ENCODE measurements around the gene PPP2R3A.
"Not testable (repeated sequence)": the region's sequence is repeated elsewhere in the genome, so short reads cannot be mapped to it uniquely, and the experiment has no call there.

PPP2R3A gene

DNA sequence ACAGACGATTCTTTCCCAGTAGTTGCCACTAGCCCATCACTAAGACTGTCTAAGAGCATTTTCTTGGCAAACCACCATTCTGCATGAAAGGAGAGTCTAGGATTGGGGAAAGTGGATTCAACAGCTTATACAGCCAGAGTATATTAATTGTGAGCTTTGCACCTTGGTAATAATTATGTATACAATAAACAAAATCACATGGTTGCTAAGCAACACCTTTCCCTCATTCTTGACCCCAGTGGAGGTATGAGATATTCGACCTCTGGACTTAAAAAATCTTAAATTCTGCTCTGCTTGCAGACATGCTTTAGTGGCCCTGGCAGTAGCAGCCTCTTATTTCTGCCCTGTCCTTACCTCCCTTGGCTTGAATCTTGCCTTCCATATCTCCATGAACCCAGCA lies 73.1 kb downstream of the PPP2R3A start:
- DNase-seq: no peak

DNA sequence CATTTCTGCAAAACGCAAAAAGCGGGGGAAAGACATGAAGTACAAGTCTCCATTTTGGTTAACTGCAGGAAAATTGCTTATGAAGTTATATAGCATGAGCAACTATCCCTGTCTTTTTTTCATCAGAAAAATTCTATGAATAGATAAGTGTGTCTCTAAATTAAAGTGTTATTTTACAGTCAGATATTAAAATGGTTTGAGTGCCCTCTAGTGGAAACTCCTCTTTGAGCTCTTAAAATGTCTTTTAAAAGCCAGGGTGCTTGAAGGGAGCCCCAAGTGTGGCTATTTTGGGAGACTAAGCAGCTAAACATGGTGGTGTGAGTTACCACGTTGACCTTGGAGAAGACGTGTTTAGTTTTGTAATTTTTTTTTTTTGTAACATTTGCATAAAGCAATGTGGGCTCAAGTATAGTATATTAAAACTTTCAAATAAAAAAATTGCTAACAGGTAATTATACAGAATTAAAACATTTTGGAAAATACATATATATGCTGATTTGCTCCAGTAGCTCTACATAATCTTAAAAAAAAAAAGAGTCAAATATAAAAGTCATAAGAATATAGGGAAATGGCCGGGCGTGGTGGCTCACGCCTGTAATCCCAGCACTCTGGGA lies 77.2 kb downstream of the PPP2R3A start:
- peak; percentile 45 for DNase-seq

- DNase-seq: no peak
Observed at GRCh38 chr3:136044980-136045745, 79.6 kb downstream of the PPP2R3A start.

GRCh38 chr3:136048068-136048467 lies 82.5 kb downstream of the PPP2R3A start:
- DNase-seq: no peak

- DNase-seq: no peak
Observed at GRCh38 chr3:136050250-136050649, 84.7 kb downstream of the PPP2R3A start.

DNA sequence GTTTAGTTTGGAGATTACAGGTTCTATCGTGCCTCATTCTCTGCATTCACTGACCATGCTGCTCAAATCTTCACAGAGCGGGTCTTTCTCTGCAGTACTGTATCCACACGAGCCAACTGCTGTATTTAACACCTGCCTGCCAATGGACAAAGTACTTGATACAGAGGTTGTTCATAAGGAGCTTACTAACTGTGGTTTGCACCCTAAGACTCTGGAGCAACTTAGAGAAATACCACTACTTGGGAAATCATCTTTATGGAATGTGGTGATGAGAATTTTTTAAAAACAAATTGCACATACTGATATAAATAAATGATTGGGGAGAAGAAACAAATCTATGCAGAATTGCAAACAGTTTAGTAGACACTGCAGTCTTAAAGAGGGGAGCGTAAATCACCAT lies 90.0 kb downstream of the PPP2R3A start:
- DNase-seq: no peak

- no peak for DNase-seq
Observed at GRCh38 chr3:136067211-136067610, 101.7 kb downstream of the PPP2R3A start.

GRCh38 chr3:136068708-136069107 lies 103.2 kb downstream of the PPP2R3A start:
- DNase-seq: no peak

- DNase-seq: no peak
Observed at GRCh38 chr3:136069933-136070332, 104.4 kb downstream of the PPP2R3A start.

- no peak for DNase-seq
Observed at GRCh38 chr3:136070334-136070733, 104.8 kb downstream of the PPP2R3A start.

DNA sequence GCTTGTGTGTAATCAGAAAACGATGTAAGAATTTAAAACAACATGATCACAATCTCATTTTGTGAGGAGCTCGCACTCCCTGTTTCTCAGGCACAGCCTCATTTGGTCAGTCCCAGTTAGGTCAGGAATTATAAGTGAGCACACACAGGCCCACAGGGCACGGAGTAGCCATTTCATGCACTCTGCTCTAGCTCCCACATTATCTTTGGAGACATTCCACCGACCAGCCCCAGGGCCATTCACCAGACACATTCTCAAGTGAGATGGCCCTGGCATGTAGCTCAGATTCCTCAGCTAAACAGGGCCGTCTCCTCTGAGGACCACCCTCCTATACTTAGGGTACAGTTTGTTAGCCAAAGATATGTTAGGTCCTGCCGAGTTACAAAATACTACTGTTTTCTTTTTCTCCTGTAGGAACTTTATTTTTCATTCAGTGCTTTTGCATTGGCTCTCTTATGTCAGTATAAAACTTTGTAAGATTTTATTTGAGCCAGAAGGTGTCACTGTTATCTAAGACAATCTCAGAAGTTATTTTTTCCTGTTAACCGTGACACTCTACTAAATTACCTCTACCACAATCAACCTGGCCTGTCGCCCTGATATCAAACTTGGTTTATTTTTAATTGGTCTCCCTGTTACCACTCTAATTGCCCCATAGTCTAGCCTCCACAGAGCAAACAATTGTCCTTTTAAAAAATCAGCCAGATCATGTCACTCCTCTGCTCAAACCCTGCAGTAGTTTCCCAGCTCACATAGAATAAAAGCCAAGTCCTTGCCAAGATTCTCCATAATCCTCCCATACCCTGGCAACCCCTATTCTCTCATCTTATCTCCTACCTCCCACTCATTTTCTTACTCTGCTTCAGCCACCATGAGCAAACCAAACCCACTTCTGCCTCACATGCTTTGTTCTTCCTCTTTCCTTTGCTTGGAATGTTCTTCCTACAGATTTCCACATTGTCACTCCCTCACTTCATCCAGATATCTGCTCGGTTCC lies 105.7 kb downstream of the PPP2R3A start:
- DNase-seq: no peak

- no peak for DNase-seq
Observed at GRCh38 chr3:136074546-136075170, 109.1 kb downstream of the PPP2R3A start.

- DNase-seq: peak; percentile 68
Observed at GRCh38 chr3:136075218-136075808, 109.8 kb downstream of the PPP2R3A start.

- no peak for DNase-seq
Observed at GRCh38 chr3:136075811-136076210, 110.3 kb downstream of the PPP2R3A start.

- peak; percentile 35 for DNase-seq
Observed at GRCh38 chr3:136078421-136079364, 113.2 kb downstream of the PPP2R3A start.

DNA sequence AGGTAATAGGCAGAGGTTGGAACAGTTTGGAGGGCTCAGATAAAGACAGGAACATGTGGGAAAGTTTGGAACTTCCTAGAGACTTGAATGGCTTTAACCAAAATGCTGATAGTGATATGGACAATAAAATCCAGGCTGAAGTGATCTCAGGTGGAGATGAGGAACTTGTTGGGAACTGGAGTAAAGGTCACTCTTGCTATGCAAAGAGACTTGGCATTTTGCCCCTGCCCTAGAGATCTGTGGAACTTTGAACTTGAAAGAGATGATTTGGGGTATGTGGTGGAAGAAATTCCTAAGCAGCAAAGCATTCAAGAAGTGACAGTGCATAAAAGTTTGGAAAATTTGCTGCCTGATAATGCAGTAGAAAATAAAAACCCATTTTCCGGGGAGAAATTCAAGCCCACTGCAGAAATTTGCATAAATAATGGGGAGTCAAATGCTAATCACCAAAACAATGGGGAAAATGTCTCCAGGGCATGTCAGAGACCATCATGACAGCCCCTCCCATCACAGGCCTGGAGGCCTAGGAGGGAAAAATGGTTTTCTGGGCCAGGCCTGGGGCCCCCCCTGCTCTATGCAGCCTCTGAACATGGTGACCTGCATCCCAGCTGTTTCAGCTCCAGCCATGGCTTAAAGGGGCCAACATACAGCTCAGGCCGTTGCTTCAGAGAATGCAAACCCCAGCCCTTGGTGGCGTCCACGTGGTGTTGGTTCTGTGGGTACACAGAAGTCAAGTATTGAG lies 118.3 kb downstream of the PPP2R3A start:
- not testable (repeated sequence) for DNase-seq

DNA sequence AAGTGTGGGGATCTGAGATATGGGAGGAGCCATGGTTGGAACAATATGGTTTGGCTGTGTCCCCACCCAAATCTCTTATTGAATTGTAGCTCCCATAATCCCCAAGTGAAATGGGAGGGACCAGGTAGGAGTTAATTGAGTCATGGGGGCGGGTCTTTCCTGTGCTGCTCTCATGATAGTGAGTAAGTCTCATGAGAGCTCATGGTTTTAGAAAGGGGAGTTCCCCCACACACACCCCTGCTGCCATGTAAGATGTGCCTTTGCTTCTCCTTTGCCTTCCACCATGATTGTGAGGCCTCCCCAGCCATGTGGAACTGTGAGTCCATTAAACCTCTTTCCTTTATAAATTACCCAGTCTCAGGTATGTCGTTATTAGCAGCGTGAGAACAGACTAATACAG lies 119.5 kb downstream of the PPP2R3A start:
- DNase-seq: not testable (repeated sequence)

DNA sequence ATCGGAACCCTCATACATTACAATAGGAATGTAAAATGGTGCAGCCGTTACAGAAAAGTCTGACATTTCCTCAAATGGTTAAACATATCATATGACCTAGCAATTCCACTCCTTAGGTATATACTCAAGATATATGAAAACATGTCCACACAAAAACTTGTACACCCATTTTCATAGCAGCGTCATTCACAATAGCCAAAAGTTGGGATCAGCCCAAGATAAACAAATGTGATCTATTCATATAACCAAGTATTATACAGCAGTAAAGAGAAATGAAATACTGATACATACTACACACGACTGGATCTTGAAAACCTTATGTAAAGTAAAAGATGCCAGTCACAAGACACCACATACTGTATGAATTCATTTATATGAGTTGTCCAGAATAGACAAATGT lies 128.2 kb downstream of the PPP2R3A start:
- DNase-seq: no peak

- DNase-seq: no peak
Observed at GRCh38 chr3:136105044-136105443, 139.5 kb downstream of the PPP2R3A start.

DNA sequence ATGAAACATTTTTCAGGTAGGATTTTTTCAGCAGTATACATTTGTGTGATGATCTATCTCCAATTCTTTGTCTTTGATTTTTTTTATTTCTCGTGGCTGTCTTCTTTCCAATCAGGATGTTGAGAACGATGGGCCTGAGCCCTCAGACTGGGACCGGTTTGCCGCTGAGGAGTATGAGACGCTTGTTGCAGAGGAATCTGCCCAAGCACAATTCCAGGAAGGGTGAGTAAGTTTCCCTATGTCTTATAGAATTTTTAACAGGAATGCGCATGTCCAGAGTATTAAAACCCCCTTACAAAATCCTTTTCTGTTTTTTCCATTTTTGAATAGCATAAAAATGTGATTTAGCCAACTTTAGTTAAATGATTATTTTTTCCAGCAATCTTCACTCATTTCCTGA lies 140.6 kb downstream of the PPP2R3A start:
- DNase-seq: no peak

GRCh38 chr3:136109499-136109898 lies 144.0 kb downstream of the PPP2R3A start:
- DNase-seq: no peak
